Astrocyte of the cerebellum (primary cell): ENCODE measurements around the gene NOC2L.
A peak's percentile ranks its signal among the peaks of the same experiment; 100 is the strongest.

Source experiments
- DNase-seq: peaks from one replicate; pipeline ENCODE4 v3.0.0-alpha.2; 2011; ENCODE audit warnings: low read depth
- H3K4me3 ChIP-seq: 2 replicates; pipeline ENCODE4 v1.5.1; 2011; ENCODE audit warnings: mild to moderate bottlenecking, low read depth, low read length, moderate library complexity
- CTCF ChIP-seq: IDR thresholded peaks from 2 replicates; pipeline ENCODE4 v1.5.1; 2012; ENCODE audit warnings: low read length, low read depth, moderate library complexity, mild to moderate bottlenecking; ENCODE audit errors: missing control alignments
- in situ Hi-C: cut with HindIII; loops from 2 replicates; pipeline ENCODE4 v1.10.0; 2017; ENCODE audit warnings: low sequenced_read_pairs

NOC2L gene

GRCh38 chr1:970242-970972 lies 11.4 kb upstream of the NOC2L start:
- in situ Hi-C loops: no loop called here
- H3K4me3 ChIP-seq: no peak overlapping the region
- no peak for TF ChIP-seq CTCF
- DNase-seq: no peak

GRCh38 chr1:969260-969855 lies 10.3 kb upstream of the NOC2L start:
- no peak for TF ChIP-seq CTCF
- in situ Hi-C loops: no loop called here

GRCh38 chr1:967466-968343 lies 8.6 kb upstream of the NOC2L start:
- TF ChIP-seq CTCF: no peak
- in situ Hi-C loops: no loop called here
- H3K4me3 ChIP-seq: no peak overlapping the region
- DNase-seq: no peak

More at GRCh38 chr1:969260-969855, 10.3 kb upstream of the NOC2L start:
- no peak overlapping the region for H3K4me3 ChIP-seq
- no peak for DNase-seq

- peak overlapping the region; percentile 48 for H3K4me3 ChIP-seq
- no peak for TF ChIP-seq CTCF
- no peak for DNase-seq
- in situ Hi-C loops: no loop called here
Measured at GRCh38 chr1:966704-967300, 7.7 kb upstream of the NOC2L start.

- no peak for TF ChIP-seq CTCF
- H3K4me3 ChIP-seq: peak within 1 kb of the TSS; percentile 48
- in situ Hi-C loops: no loop called here
- no peak for DNase-seq
Measured at GRCh38 chr1:966135-966703, 7.2 kb upstream of the NOC2L start, which contains the start of gene PLEKHN1. PLEKHN1 (plus strand) TSS chr1:966482; CDS start chr1:966532, 50 bp downstream.
